HG02970 (cell line): ENCODE results near the gene LILRB1.
A peak's percentile ranks its signal among the peaks of the same experiment; 100 is the strongest.
"Not testable (repeated sequence)": the region's sequence is repeated elsewhere in the genome, so short reads cannot be mapped to it uniquely, and the experiment has no call there.

Experiments used
- ATAC-seq: cut with Tn5 transposase; IDR thresholded peaks from one replicate; pipeline ENCODE4 v1.9.1; 2021; ENCODE audit warnings: mild to moderate bottlenecking, moderate library complexity, moderate number of reproducible peaks; ENCODE audit not compliant: unreplicated experiment, low FRiP score

Gene LILRB1

DNA sequence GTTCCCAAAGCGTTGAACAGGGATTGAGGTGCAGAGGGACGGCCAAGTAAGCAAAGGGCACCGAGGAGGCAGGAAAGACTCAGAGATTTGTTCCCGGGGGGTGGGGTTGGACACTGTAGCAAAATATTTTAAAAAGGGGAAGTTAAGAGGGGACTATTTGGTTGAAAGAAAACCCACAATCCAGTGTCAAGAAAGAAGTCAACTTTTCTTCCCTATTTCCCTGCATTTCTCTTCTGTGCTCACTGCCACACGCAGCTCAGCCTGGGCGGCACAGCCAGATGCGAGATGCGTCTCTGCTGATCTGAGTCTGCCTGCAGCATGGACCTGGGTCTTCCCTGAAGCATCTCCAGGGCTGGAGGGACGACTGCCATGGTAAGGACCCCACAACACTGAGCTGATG lies at the start of gene LILRB1:
Gene LILRB1 (plus strand): TSS at position 223 of the 400 bp plus-strand sequence. CDS start 590 bp downstream, outside the sequence.
- ATAC-seq, result not testable (repeated sequence)

DNA sequence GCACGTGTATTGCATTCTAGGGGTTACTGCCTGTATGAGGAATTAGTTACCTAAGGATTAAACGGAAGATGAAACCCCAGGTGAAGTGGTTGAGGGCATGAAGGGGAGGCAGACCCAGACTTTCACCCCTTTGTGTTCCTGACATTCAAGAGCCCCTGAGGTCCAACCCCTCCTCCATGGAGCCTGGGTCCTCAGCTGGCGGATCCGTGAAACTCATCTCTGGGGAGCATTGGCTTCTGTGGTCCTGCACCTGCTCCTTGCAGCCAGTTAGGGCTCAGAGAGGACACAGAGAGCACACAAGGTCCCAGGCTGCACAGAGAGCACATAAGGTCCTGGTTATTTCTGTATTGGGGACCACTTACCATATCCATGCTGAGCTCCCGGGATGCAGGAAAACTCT lies 43.9 kb upstream of the LILRB1 start:
- no peak for ATAC-seq

DNA sequence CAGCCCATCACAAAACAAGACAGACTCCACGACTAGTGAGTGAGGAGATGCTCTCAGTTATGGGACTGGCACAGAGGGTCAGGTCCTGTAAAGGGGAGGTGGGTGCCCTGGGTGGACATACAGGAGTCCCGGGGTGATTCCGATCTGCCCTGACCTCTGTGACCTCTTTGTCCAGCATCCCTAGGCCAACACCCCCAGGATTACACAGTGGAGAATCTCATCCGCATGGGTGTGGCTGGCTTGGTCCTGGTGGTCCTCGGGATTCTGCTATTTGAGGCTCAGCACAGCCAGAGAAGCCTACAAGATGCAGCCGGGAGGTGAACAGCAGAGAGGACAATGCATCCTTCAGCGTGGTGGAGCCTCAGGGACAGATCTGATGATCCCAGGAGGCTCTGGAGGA lies 43.3 kb upstream of the LILRB1 start:
- no peak for ATAC-seq

DNA sequence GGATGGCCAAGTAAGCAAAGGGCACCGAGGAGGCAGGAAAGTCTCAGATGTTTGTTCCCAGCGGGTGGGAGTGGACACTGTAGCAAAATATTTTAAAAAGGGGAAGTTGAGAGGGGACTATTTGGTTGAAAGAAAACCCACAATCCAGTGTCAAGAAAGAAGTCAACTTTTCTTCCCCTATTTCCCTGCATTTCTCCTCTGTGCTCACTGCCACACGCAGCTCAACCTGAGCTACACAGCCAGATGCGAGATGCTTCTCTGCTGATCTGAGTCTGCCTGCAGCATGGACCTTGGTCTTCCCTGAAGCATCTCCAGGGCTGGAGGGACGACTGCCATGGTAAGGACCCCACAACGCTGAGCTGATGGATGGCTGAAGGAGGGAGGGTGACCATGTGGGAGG lies 36.8 kb upstream of the LILRB1 start, which contains the start of gene LILRA1:
Gene LILRA1 (plus strand): TSS at position 188 of the 400 bp plus-strand sequence. CDS start 613 bp downstream, outside the sequence.
- not testable (repeated sequence) for ATAC-seq

DNA sequence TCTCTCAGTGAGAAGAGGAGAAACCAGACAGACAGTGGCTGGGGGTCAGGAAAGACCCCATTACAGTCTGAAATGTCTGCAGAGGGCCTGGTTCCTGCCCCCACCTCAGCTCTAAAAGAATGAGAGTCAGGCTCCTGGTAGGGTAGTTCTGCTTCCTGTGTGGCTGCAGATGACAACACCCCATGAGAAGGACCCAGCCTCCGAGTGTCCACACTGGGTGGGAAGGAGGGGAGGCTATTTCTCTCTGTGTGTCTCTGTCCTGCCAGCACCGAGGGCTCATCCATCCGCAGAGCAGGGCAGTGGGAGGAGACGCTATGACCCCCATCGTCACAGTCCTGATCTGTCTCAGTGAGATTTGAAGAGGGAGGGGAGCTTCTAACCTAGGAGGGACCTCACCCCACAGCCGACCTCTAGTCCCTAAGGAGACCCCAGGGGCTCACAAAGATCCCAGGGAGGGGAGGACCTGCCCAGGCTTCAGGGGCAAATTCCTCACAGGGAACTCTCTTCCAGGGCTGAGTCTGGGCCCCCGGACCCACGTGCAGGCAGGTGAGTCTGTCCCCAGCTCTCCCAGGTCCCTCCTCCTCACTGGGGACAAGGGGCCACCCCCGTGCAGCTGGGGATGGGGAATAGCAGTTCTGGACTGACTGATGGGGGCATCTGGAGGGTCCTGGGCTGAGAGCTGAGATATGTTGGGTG lies 36.2 kb upstream of the LILRB1 start:
- not testable (repeated sequence) for ATAC-seq

DNA sequence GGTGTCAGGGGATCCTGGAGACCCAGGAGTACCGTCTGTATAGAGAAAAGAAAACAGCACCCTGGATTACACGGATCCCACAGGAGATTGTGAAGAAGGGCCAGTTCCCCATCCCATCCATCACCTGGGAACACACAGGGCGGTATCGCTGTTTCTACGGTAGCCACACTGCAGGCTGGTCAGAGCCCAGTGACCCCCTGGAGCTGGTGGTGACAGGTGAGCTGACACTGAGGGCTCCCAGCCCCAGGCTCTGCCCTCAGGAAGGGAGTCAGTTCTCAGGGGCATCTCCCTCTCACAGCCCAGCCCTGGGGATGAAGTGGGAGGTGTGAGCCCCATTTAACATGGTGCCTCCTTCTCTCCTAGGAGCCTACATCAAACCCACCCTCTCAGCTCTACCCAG lies 35.5 kb upstream of the LILRB1 start:
- ATAC-seq, result no peak

DNA sequence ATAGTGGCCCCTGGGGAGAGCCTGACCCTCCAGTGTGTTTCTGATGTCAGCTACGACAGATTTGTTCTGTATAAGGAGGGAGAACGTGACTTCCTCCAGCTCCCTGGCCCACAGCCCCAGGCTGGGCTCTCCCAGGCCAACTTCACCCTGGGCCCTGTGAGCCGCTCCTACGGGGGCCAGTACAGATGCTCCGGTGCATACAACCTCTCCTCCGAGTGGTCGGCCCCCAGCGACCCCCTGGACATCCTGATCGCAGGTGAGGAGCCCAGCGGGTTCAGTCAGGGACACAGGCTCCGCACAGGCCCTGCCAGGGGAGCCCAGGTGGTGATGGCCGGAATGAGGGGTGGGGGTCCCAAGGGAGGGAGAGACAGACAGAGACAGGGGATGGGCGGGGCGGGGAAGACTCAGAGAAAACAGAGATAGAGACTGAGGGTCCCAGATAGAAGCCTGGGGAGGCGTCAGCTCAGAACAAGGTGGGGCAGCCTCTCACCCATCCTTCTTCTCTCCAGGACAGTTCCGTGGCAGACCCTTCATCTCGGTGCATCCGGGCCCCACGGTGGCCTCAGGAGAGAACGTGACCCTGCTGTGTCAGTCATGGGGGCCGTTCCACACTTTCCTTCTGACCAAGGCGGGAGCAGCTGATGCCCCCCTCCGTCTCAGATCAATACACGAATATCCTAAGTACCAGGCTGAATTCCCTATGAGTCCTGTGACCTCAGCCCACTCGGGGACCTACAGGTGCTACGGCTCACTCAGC lies 34.4 kb upstream of the LILRB1 start:
- not testable (repeated sequence) for ATAC-seq

DNA sequence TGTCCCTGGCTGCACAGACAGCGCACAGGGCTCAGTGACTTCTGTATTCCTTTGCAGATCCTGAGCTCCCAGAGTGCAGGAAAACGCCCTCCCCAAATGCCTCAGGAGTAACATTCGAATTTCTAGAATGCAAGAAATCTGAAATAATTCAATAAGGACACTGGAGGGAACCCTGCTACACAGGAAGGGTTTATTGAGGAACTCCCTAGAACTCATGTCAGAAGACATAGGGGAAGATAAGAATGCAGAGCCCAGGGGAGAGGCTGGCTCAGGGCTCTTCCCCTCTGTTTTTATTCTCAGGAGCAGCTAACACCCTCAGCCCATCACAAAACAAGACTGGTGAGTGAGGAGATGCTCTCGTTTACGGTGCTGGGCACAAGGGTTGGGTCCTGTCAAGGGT lies 30.1 kb upstream of the LILRB1 start:
- ATAC-seq, result no peak

DNA sequence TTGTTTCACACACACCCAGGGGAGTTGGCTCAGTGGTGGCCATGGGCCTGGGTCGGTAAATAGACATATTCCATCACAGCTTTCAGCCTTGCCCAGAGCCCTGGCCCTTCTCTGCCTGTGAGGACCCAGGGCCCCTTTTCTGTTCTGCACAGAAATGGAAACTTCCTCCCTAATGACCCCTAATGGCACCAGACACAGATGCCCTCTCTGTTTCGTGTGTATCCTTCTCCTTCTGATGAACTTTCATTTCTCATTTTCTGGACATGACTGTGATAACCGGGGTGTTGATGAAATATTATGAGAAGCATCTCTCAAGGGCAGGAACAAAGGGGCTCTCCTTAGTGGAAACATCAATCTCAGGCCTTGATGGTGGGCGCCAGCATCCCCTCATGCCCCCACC lies 24.1 kb upstream of the LILRB1 start:
- ATAC-seq, result no peak

DNA sequence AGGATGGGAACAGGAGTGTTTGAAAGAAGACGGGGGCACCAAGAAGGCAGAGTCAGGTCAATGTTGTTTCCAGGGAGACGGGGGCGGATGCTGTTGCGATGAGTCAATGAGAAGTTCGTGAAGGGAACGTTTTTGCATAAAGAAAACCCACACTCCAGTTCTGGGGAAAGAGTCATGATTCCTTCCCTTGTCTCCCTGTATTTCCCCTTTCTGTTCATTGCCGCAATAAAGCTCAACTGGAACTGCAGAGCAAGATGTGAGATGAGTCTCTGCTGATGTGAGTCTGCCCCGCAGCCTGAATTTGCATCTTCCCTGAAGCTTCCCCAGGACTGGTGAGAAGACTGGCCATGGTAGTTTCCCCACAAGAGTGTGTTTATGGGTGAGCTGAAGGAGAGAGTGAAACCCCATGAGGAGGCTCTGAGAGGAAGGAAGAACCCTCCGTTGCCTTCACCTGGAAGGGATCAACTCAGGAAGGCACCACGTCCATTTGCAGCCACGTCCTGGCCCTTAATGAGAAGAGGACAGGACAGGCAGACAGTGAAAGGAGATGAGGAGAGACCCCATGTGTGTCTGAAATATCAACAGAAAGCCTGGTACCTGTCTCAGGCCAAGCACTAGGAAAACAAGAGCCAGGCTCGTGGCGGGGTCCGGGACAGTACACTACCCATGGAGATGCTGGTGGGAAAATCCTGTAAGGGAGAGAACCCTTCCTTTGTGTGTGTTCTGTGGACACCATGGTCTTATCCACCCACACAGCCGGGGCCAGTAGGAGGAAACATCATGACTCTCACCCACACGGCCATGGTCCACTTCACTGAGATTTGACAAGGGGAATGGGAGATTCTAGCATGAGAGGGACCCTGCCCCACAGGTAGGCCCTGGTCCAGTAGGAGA lies 23.1 kb upstream of the LILRB1 start:
- ATAC-seq, result peak; percentile 52

DNA sequence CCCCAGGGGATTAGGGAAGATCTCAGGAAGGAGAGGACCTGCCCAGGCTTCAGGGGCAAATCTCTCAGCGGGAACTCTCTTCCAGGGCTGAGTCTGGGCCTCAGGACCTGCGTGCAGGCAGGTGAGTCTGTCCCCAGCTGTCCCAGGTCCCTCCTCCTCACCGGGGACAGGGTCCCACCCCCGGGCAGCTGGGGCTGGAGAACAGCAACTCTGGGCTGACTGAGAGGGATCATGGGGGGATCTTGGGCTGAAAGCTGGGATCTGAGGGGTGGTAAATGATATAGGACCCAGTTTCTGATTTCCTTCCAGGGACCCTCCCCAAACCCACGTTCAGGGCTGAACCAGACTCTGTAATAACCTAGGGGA lies 22.5 kb upstream of the LILRB1 start:
- ATAC-seq, result no peak

DNA sequence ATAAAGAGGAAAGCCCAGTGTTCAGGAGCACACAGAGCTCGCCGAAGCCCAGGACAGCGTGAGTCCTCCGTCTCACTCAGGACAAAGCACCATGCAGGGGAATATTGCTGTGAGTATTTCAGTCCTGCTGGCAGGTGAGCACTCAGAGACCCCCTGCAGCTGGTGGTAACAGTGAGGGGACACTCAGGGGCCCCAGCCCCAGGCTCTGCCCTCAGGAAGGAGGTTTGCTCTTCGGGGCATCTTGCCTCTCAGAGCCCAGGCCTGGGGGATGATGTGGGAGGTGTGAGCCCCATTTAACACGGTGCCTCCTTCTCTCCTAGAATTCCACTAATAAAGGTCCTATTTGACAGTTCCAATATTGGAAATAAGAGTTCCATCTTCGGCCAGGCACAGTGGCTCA lies 22.1 kb upstream of the LILRB1 start:
- no peak for ATAC-seq

DNA sequence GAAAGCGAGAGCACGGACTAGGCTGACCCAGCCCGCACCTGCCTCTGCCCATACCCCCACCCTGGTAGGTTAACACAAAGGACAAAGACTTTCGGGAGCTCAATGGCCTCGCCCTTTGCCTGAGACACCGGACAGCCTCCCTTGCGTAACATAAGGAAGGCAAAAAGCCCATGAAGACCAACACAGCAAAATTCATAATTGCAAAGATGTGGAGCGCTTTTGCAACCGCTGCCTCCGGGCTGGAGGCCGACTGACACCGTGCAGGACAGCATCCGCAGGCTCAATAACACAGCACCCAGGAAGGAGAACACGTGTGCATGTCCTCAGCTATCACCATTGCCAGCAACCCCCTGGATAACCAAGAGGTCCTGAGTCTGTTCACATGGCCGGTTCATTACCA lies 21.5 kb upstream of the LILRB1 start:
- ATAC-seq, result no peak

DNA sequence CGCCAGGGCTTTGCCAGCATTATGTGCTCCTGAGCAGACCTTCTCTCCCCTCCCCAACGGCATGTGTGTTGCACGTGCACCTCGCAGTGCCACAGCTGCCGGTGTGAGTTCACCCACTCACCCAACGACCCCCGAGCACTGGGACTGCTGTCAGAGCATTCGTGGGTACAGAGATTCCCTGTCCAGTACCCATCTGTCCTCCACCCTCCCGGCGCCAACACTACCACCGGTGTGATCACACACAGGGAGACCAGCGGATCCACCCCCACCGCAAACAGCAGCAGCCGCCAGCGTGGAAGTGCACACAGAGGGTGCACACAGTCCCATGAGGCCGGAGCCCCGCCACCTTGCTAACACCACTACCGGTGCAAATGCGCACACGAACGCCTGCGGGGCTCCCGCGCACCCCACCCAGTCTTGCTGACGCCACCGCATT lies 20.9 kb upstream of the LILRB1 start:
- no peak for ATAC-seq

DNA sequence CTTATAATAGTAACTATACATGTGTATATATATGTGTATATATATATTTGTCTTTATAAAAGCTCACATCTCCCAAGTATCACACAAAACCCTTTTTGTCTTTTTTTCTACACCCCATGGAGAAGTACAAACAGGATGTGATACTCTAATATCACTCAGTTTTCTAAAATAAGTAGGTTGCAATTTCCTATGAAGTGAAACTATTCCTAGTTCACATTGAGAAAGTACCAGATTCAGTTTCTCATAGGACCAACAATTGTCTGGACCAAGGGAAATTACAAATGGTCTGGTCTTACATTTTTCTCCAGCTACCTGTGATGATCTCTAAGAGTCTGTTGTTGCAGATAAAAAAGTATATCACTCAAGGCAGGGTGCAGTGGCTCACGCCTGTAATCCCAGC lies 17.9 kb upstream of the LILRB1 start:
- no peak for ATAC-seq

DNA sequence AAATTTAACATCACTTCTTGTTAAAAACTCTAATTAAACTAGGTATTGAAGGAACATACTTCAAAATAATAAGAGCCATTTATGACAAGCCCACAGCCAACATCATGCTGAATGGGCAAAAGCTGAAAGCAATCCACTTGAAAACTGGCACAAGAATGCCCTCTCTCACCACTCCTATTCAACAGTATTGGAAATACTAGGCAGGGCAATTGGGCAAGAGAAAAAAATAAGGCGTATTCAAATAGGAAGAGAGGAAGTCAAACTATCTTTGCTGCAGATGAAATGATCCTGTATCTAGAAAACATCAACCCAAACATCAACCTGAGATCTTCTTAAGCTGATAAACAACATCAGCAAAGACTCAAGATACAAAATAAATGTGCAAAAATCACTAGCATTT lies 15.6 kb upstream of the LILRB1 start:
- no peak for ATAC-seq

DNA sequence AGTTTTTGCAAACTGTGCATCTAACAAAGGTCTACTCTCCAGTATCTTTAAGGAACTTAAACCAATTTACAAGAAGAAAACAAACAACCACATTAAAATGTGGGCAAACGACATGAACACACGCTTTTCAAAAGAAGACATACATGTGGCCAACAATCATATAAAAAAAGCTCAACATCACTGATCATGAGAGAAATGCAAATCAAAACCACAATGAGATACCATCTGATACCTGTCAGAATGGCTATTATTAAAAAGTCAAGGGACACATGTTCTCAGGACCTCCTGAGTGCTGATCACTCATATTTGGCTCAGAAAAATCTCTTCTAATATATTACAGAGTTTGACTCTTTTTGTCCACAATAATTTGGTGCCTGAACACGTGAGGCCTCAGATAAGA lies 14.2 kb upstream of the LILRB1 start:
- ATAC-seq, result no peak

DNA sequence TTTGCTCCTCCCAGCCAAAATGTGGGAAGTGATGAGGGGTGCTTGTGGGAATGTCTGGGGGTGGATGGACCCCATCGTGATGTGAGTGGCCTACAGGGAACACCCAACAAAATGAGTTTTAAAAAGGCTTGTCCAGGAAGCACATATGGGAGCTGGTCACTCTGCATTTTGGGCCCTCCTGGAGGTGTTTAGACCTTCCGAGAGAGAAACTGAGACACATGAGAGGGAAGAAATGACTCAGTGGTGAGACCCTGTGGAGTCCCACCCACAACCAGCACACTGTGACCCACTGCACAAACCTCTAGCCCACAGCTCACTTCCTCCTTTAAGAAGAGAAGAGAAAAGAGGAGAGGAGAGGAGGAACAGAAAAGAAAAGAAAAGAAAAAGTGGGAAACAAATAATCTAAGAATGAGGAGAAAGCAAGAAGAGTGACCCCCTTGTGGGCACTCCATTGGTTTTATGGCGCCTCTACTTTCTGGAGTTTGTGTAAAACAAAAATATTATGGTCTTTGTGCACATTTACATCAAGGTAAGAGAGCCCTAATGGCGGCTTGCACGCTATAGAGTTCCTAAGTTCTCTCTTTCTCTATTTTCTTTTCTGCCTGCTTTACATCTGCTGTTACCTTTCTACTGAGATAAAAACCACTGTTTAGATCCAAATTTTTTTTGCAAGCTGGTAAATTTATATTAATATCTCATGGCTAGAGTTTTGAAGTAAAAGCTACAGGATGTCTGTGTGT lies 13.3 kb upstream of the LILRB1 start:
- ATAC-seq, result peak; percentile 79

DNA sequence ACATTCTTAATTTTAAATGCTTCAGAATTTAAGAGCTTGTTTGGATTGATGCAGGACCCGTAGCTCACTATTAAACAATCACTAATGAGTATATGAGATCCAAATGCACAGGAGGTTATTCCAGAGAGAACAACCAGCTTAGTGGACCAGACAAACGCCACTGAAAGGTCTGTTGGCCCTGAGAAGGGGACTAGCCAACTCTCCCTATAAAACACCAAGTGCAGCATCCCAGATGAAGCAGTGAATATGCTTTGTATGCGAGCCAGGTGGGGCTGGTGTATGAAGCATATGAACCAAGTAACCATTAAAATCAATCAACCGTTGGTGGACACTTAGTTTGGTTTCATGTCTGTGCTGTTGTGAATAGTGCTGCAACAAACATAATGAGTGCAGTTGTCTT lies 9.8 kb upstream of the LILRB1 start:
- no peak for ATAC-seq

DNA sequence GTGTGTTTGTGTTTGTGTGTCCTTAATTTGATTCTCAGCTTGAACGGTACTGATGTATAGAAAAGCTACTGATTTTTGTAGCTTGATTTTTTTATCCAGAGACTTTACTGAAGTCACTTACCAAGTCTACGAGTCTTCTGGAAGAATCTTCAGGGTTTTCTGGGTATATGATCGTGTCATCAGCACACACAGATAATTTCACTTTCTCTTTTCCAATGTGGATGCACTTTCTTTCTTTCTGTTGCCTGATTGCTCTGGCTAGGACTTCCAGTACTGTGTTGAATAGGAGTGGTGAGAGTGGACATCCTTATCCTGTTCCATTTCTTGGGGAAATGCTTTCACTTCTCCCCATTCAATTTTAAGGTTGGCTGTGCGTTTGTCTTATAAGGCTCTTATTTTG lies 7.9 kb upstream of the LILRB1 start:
- ATAC-seq, result no peak
